HL-60 (cell line): ENCODE data around the gene DNAJB6.

Experiments used
- DNase-seq, 2 experiments: peaks; one replicate each; pipeline ENCODE4 v3.0.0-alpha.2; 2010 to 2020; ENCODE audit warnings: low read depth in 1 of 2, low spot score in 1 of 2
- H3K27ac ChIP-seq: fragments of 250-450 bp; sonication (Bioruptor Pico); replicated peaks from 2 replicates; pipeline ENCODE4 v1.5.1; 2020; ENCODE audit warnings: mild to moderate bottlenecking, moderate library complexity
- H3K27me3 ChIP-seq: fragments of 250-450 bp; sonication (Bioruptor Pico); 2 replicates; pipeline ENCODE4 v1.5.1; 2021; ENCODE audit warnings: mild to moderate bottlenecking, moderate library complexity; ENCODE audit not compliant: insufficient read depth, poor library complexity, severe bottlenecking
- H3K4me3 ChIP-seq: replicated peaks from 2 replicates; pipeline ENCODE4 v1.5.1; 2011; ENCODE audit warnings: mild to moderate bottlenecking, control low read depth, low read length; ENCODE audit not compliant: insufficient read depth
- GABPA ChIP-seq: IDR thresholded peaks from 2 replicates; pipeline ENCODE4 v1.6.1; 2012; ENCODE audit warnings: low read depth
- POLR2AphosphoS5 ChIP-seq: IDR thresholded peaks from 2 replicates; pipeline ENCODE4 v1.6.1; 2012; ENCODE audit warnings: low read depth
- SPI1 ChIP-seq: IDR thresholded peaks from 2 replicates; pipeline ENCODE4 v1.6.1; 2012; ENCODE audit warnings: low read depth, mild to moderate bottlenecking, borderline replicate concordance
- TF ChIP-seq, protein P1 (sequence below): IDR thresholded peaks from 2 replicates; pipeline ENCODE4 v1.6.1; 2012; ENCODE audit warnings: low read depth; ENCODE audit not compliant: insufficient replicate concordance
- TF ChIP-seq, protein P2 (sequence below): IDR thresholded peaks from one replicate; pipeline ENCODE4 v1.5.1; 2011; ENCODE audit warnings: low read length, control low read depth, inconsistent platforms; ENCODE audit not compliant: insufficient read depth

The DNAJB6 gene

DNA sequence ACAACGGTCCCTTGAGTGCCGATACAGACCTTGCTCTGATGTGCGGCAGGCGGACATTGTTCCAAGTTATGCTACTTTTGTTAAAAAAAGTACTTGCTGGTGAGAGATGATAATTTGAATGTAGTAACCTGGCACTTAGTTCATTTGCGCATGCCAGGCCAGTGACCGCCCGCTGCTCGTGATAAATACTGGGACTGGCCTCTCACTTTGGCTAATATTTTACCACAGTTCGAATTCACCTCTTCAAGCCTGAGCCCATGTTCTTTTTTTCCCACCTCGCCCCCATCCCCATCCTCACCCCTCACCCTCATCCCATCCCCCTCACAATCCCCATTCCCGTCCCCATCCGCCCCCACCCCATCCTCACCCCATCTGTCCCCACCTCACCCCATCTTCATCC is 126.4 kb downstream of the DNAJB6 start:
- Histone ChIP-seq H3K27ac (no peak overlapping the region), H3K27me3 (no peaks in the 10 kb centered on the region), H3K4me3 (no peak overlapping the region)
- TF ChIP-seq, protein P1, sequence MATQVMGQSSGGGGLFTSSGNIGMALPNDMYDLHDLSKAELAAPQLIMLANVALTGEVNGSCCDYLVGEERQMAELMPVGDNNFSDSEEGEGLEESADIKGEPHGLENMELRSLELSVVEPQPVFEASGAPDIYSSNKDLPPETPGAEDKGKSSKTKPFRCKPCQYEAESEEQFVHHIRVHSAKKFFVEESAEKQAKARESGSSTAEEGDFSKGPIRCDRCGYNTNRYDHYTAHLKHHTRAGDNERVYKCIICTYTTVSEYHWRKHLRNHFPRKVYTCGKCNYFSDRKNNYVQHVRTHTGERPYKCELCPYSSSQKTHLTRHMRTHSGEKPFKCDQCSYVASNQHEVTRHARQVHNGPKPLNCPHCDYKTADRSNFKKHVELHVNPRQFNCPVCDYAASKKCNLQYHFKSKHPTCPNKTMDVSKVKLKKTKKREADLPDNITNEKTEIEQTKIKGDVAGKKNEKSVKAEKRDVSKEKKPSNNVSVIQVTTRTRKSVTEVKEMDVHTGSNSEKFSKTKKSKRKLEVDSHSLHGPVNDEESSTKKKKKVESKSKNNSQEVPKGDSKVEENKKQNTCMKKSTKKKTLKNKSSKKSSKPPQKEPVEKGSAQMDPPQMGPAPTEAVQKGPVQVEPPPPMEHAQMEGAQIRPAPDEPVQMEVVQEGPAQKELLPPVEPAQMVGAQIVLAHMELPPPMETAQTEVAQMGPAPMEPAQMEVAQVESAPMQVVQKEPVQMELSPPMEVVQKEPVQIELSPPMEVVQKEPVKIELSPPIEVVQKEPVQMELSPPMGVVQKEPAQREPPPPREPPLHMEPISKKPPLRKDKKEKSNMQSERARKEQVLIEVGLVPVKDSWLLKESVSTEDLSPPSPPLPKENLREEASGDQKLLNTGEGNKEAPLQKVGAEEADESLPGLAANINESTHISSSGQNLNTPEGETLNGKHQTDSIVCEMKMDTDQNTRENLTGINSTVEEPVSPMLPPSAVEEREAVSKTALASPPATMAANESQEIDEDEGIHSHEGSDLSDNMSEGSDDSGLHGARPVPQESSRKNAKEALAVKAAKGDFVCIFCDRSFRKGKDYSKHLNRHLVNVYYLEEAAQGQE, result no peak
- TF ChIP-seq, protein P2, sequence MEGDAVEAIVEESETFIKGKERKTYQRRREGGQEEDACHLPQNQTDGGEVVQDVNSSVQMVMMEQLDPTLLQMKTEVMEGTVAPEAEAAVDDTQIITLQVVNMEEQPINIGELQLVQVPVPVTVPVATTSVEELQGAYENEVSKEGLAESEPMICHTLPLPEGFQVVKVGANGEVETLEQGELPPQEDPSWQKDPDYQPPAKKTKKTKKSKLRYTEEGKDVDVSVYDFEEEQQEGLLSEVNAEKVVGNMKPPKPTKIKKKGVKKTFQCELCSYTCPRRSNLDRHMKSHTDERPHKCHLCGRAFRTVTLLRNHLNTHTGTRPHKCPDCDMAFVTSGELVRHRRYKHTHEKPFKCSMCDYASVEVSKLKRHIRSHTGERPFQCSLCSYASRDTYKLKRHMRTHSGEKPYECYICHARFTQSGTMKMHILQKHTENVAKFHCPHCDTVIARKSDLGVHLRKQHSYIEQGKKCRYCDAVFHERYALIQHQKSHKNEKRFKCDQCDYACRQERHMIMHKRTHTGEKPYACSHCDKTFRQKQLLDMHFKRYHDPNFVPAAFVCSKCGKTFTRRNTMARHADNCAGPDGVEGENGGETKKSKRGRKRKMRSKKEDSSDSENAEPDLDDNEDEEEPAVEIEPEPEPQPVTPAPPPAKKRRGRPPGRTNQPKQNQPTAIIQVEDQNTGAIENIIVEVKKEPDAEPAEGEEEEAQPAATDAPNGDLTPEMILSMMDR, result no peak
- TF ChIP-seq GABPA, result no peak
- TF ChIP-seq SPI1, result no peak
- no peak for DNase-seq

DNA sequence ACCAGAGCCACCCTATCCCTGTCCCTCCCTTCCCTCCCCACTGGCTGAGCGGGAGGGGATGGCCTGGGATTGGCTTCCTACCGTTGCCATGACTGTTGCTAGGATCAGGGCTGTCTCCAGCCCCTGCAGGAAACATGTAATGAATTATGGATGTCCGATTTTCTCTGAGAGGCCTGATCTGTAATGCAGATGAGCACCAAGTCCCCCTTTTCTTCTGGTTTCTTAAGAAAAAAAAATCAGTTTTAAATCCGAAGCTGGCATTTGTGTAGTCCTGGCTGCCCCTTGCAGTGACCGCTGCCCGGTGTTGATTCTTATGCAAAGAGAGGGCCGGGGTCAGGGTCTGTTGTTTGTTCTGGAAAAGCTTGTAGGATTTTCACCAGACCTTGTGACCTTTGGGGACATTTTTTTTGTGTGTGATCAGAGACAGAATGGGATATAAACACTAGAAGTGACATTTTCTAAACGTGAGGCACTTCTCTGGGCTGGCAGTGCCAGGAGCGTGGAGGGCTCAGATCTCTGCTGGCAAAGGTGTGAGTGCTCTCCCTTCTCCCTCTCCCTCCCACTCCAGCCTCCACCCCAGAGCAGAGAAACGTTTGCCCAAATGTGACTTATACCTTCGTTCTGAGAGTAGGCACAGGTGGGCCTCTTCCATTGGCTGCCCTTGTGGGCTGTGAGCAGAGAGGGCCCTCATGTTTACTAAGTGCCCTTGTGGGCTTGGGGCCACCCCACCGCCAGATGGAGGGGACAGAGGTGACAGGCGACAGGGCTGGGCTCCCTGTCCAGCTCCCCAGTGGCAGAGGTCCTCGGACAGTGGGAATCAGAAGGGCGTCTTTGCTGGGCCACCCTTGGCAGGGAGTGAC is 127.5 kb downstream of the DNAJB6 start:
- no peak for TF ChIP-seq SPI1
- TF ChIP-seq, protein P2, result no peak
- TF ChIP-seq GABPA, result no peak
- TF ChIP-seq, protein P1, result no peak
- no peak for TF ChIP-seq POLR2AphosphoS5
- Histone ChIP-seq H3K27ac (no peak overlapping the region), H3K27me3 (no peaks in the 10 kb centered on the region), H3K4me3 (no peak overlapping the region)
- no peak for DNase-seq

DNA sequence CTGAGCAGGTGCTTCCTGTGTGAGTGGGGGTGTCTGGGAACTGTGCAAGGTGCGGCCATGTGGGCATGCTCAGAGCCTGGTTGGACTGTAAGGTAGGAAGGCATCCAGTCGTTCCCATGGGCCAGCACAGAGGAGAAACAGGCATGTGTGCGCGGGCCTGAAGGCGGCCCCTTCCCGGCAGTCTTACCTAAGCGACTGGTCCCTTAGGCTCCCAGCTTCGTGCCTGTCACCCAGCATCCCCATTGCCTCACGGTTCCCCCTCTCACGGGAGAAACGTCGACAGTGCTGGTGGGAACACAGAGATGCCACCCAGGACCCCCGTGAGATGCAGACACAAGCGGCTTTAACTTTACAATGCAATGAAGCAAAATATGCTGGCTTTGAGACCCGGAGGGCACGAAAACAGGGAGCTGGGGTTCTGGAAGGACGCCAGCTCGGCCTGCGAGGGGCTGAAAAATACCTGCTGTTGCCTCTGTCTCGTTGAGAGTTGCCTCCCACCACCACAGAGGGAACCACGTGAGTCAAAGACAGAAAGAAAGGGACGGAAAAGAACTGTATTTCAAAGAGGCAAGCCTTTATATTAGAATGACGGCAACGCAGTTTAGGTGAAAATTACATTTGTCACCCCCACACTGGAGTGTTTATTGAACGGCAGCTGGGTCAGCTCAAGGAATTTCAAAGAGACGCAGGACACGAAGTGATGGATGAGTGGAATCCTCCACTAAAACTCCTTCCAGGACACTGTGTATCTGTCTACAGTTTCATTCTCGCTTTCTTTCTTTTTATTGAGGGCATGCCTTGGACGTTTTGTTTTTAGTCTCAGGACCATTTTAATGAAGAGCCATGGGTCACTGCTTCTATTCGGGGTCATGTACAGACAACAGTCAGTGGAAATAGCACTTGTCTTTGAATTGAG is 128.4 kb downstream of the DNAJB6 start:
- H3K27ac ChIP-seq, result no peak overlapping the region
- H3K27me3 ChIP-seq, result no peaks in the 10 kb centered on the region
- H3K4me3 ChIP-seq, result no peak overlapping the region
- DNase-seq, result no peak
- TF ChIP-seq POLR2AphosphoS5, result no peak
- TF ChIP-seq SPI1, result no peak
- TF ChIP-seq, protein P1, result no peak
- TF ChIP-seq, protein P2, result no peak
- TF ChIP-seq GABPA, result no peak
